Measurements from ENCODE around the gene TCN2. TPM values are rescaled to one million over a fixed set of nuclear protein-coding genes. Genes with fewer than 3 reads are reported as not detected.
"Not testable (repeated sequence)": the region's sequence is repeated elsewhere in the genome, so short reads cannot be mapped to it uniquely, and the experiment has no call there.

Gene TCN2
- total RNA-seq, 1 donor from 2014 or later: 22.3 TPM

DNA sequence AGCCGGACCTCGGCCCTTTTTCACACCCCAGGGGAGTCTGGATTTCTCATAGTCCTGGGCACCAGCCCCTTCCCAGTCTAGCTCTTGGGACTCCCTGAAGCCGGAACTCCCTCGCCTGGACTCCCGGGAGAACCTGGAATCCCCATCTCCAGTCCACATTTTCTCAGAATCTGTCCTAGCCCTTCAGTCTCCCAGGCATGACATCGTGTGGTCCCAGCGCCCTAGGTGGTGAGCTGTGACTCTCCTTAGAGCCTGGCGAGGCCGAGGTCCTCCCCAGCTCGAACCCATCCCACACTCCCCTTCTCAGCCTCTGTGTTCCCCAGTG lies 61.4 kb downstream of the TCN2 start:
- Mint-ChIP-seq H3K36me3 (ENCODE audit: insufficient read depth) (peaks cover 2% of the 10 kb centered on the region), H3K4me1 (ENCODE audit: low read depth) (peaks cover 12% of the 10 kb centered on the region), H3K27ac (peak overlapping the region; percentile 45), H3K4me3 (ENCODE audit: low read depth) (peak overlapping the region; percentile 85), H3K9me3 (ENCODE audit: low read depth) (no peaks in the 10 kb centered on the region), H3K27me3 (peaks cover 27% of the 10 kb centered on the region)
- TF ChIP-seq, protein P1, sequence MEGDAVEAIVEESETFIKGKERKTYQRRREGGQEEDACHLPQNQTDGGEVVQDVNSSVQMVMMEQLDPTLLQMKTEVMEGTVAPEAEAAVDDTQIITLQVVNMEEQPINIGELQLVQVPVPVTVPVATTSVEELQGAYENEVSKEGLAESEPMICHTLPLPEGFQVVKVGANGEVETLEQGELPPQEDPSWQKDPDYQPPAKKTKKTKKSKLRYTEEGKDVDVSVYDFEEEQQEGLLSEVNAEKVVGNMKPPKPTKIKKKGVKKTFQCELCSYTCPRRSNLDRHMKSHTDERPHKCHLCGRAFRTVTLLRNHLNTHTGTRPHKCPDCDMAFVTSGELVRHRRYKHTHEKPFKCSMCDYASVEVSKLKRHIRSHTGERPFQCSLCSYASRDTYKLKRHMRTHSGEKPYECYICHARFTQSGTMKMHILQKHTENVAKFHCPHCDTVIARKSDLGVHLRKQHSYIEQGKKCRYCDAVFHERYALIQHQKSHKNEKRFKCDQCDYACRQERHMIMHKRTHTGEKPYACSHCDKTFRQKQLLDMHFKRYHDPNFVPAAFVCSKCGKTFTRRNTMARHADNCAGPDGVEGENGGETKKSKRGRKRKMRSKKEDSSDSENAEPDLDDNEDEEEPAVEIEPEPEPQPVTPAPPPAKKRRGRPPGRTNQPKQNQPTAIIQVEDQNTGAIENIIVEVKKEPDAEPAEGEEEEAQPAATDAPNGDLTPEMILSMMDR (IDR thresholded peaks at IDR 0.05; ENCODE audit: unreplicated experiment): no peak
- DNase-seq (ENCODE audit: low spot score, unreplicated experiment): no peak

DNA sequence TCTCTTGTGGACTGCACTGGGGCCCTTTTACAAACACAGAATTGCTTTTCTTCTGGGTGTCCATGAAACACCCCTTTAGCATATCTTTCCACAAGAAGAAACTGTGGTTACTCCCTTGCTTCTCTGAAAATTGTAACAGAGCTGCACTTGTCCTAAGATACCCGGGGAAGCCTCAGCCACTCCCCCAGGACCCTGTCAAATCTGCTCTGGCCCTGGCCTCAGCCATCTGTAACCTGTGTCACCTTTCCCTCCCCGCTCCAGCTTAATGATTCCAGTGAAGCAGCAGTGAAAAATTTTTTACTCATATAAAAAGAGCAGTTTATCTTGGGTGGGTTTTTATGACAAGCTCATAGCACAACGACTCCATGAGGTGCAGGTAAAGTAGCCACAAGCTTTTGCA lies 64.1 kb downstream of the TCN2 start:
- Mint-ChIP-seq H3K27me3 (peaks cover 39% of the 10 kb centered on the region), H3K4me1 (ENCODE audit: low read depth) (peaks cover 12% of the 10 kb centered on the region), H3K9me3 (ENCODE audit: low read depth) (no peaks in the 10 kb centered on the region), H3K27ac (no peak overlapping the region), H3K4me3 (ENCODE audit: low read depth) (no peak overlapping the region), H3K36me3 (ENCODE audit: insufficient read depth) (no peaks in the 10 kb centered on the region)
- no peak for DNase-seq (ENCODE audit: low spot score, unreplicated experiment)
- TF ChIP-seq, protein P1 (IDR thresholded peaks at IDR 0.05; ENCODE audit: unreplicated experiment): no peak

DNA sequence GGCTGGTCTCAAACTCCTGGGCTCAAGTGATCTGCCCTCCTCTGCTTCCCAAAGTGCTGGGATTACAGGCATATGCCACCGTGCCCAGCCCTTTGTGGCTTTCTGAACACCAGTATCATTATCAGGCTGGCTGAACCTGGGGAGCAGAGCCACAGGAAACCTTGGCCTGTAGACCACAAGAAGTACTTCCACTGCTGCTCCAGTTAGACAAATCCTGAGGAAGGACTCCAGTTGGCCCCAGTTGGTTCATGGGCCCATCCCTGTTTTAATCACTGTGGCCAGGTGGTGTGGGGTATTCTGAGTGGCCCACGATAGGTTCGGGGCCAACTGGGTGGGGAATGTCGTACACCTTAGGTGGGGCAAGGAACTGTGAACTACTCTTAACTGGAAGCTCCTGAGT lies 66.2 kb downstream of the TCN2 start:
- H3K4me1 Mint-ChIP-seq (ENCODE audit: low read depth): peaks cover 19% of the 10 kb centered on the region
- H3K9me3 Mint-ChIP-seq (ENCODE audit: low read depth): no peaks in the 10 kb centered on the region
- no peak overlapping the region for H3K4me3 Mint-ChIP-seq (ENCODE audit: low read depth)
- no peak overlapping the region for H3K27ac Mint-ChIP-seq
- TF ChIP-seq, protein P1 (IDR thresholded peaks at IDR 0.05; ENCODE audit: unreplicated experiment): no peak
- H3K36me3 Mint-ChIP-seq (ENCODE audit: insufficient read depth): no peaks in the 10 kb centered on the region
- H3K27me3 Mint-ChIP-seq: peaks cover 40% of the 10 kb centered on the region
- DNase-seq (ENCODE audit: low spot score, unreplicated experiment): no peak

DNA sequence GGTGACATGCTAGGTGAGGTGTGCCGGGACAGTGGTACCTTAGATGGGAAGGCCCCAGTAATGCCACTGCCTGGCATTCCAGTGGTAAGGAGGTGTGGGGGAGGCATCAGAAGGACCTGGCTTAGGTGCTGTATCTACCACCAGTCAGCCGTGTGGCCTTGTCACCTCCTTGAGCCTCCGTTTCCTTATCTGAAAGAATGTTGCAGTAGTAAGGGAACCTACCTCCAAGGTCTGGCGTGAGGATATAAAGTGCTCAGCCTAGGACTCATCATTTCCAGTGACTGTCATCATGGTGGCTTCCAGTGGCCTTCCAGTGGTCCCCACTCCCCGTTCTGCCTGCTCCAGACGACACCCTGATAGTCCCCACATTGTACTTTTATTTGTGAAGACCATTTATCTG lies 67.5 kb downstream of the TCN2 start:
- no peaks in the 10 kb centered on the region for H3K36me3 Mint-ChIP-seq (ENCODE audit: insufficient read depth)
- H3K4me1 Mint-ChIP-seq (ENCODE audit: low read depth): peaks cover 25% of the 10 kb centered on the region
- H3K27me3 Mint-ChIP-seq: peaks cover 33% of the 10 kb centered on the region
- H3K9me3 Mint-ChIP-seq (ENCODE audit: low read depth): no peaks in the 10 kb centered on the region
- no peak for DNase-seq (ENCODE audit: low spot score, unreplicated experiment)
- TF ChIP-seq, protein P1 (IDR thresholded peaks at IDR 0.05; ENCODE audit: unreplicated experiment): no peak
- no peak overlapping the region for H3K27ac Mint-ChIP-seq
- H3K4me3 Mint-ChIP-seq (ENCODE audit: low read depth): no peak overlapping the region

DNA sequence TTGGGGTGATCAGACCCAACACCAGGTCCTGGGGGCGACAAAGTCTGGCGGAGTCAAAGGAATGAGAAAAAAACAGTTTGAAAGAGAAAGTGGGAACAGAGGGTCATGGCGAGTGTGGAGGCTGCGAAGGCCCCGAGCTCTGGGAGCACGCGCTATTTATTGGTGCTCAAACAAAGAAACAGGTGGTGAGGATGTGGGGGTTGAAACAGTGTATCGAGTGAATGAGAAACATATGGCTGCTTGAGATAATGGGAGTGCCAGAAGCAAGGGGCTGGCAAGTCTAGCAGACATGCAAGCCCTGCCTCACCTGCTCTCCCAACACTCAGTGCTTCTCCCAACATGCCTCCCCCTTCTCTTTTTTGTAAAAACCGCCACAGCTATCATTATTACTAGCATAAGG lies 68.5 kb downstream of the TCN2 start:
- Mint-ChIP-seq H3K36me3 (ENCODE audit: insufficient read depth) (no peaks in the 10 kb centered on the region), H3K27ac (peak overlapping the region; percentile 76), H3K27me3 (peaks cover 30% of the 10 kb centered on the region), H3K4me3 (ENCODE audit: low read depth) (no peak overlapping the region), H3K9me3 (ENCODE audit: low read depth) (no peaks in the 10 kb centered on the region), H3K4me1 (ENCODE audit: low read depth) (peaks cover 28% of the 10 kb centered on the region)
- DNase-seq (ENCODE audit: low spot score, unreplicated experiment): no peak
- TF ChIP-seq, protein P1 (IDR thresholded peaks at IDR 0.05; ENCODE audit: unreplicated experiment): no peak

DNA sequence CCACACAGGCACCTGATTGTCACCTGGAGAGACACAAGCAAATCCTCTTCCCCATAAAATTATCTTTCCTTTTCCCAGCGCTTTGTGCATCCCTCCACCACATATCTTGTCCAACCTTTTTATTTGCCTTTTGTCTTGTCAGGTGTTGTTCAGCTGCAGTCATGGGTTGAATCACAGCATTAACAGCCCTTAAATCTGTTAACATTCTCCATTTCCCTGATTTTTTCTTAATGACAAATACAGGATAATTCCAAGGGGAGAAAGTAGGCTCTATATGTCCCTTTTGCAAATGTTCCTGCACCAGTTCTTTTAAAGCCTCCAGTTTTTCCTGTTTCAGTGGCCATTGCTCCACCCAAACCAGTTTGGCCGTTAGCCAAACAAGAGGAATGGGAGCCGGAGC lies 69.6 kb downstream of the TCN2 start:
- not testable (repeated sequence) for H3K27ac Mint-ChIP-seq; H3K9me3 Mint-ChIP-seq (ENCODE audit: low read depth); H3K36me3 Mint-ChIP-seq (ENCODE audit: insufficient read depth); DNase-seq (ENCODE audit: low spot score, unreplicated experiment); H3K4me3 Mint-ChIP-seq (ENCODE audit: low read depth)
- H3K4me1 Mint-ChIP-seq (ENCODE audit: low read depth): peaks cover 28% of the 10 kb centered on the region
- H3K27me3 Mint-ChIP-seq: peaks cover 22% of the 10 kb centered on the region

Other genes starting within 250 kb of the TCN2 start
- gene RNF215, start 219.8 kb upstream of the TCN2 start, total RNA-seq: 32.5 and 35.8 TPM in 2 replicates
- gene SEC14L2, start 210.2 kb upstream of the TCN2 start, total RNA-seq: 13.2 and 13.7 TPM in 2 replicates
- gene MTFP1, start 181.4 kb upstream of the TCN2 start, total RNA-seq: 12.6 and 16.6 TPM in 2 replicates
- not detected in 2 replicates for gene SEC14L3, start 135.2 kb upstream of the TCN2 start, total RNA-seq
- gene SEC14L4, start 101.5 kb upstream of the TCN2 start, total RNA-seq: 0.31 and 0.46 TPM in 2 replicates
- 3.7 and 4.8 TPM in 2 replicates for gene SEC14L6, start 60.4 kb upstream of the TCN2 start, total RNA-seq
- 21.6 and 23.7 TPM in 2 replicates for gene GAL3ST1, start 32.5 kb upstream of the TCN2 start, total RNA-seq
- gene PES1, start 15.3 kb upstream of the TCN2 start, total RNA-seq: 71.6 and 74.4 TPM in 2 replicates
- 2.1 and 2.6 TPM in 2 replicates for gene SLC35E4, start 28.6 kb downstream of the TCN2 start, total RNA-seq
- gene DUSP18, start 60.7 kb downstream of the TCN2 start, total RNA-seq: 11.2 and 11.6 TPM in 2 replicates
- 8.3 and 9.5 TPM in 2 replicates for gene OSBP2, start 87.7 kb downstream of the TCN2 start, total RNA-seq